ENCODE measurements around the gene AKT3.
A peak's percentile ranks its signal among the peaks of the same experiment; 100 is the strongest.

The AKT3 gene

DNA sequence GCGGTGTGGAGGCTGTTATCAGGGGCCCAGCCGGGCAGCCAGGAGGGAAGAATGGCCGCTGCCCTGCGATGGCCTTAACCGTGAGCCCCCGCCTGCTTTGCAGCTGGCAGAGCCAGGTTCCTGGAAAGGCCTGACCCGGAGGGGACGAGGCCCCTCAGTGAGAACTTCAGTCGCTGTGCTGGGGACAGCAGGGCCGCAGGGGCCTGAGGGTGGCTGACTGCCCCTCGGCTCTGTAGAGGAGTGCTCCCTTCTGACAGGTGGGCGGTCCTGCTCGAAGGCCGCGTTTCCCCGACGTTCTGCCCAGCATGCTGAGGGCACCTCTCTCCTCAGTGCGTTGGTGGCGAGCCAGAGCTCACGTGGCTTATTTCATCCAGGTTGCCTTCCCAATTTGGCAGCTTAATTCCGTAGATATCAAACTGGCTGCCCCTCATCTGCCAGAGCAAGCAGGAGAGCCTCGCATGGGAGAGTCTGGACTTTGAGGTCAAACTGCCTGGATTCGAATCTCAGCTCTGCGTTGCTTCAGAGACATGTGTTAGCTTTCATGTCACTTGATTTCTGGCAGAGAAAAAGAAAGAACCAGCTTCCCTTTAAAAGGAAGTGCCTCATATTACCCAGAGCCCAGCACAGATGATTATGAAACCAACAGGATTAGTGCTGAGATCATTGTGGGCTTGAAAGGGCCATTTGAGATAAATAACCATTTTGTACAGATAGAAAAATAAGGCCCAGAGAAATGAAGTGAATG, 354.4 kb downstream of the AKT3 start:
- TF ChIP-seq CTCF (IDR thresholded peaks at IDR 0.05; ENCODE audit: unreplicated experiment in 3 of 3): no peak
- H3K4me3 Mint-ChIP-seq: no peak overlapping the region
- peak overlapping the region in 2 of 3 experiments; percentile 7 to 55 for H3K27ac Mint-ChIP-seq
- H3K9me3 Mint-ChIP-seq: no peaks in the 10 kb centered on the region
- peaks cover 34% of the 10 kb centered on the region for H3K36me3 Mint-ChIP-seq (ENCODE audit: low read depth)
- no peaks in the 10 kb centered on the region for H3K27me3 Mint-ChIP-seq (ENCODE audit: low read depth)
- H3K4me1 Mint-ChIP-seq: peaks cover 22% of the 10 kb centered on the region

GRCh38 chr1:243494741-243495431, 355.2 kb downstream of the AKT3 start:
- TF ChIP-seq CTCF (IDR thresholded peaks at IDR 0.05; ENCODE audit: unreplicated experiment in 3 of 3): no peak
- H3K9me3 Mint-ChIP-seq: no peaks in the 10 kb centered on the region
- peaks cover 22% of the 10 kb centered on the region for H3K4me1 Mint-ChIP-seq
- H3K27ac Mint-ChIP-seq: no peak overlapping the region
- no peak overlapping the region for H3K4me3 Mint-ChIP-seq
- no peaks in the 10 kb centered on the region for H3K27me3 Mint-ChIP-seq (ENCODE audit: low read depth)
- H3K36me3 Mint-ChIP-seq (ENCODE audit: low read depth): peaks cover 34% of the 10 kb centered on the region

DNA sequence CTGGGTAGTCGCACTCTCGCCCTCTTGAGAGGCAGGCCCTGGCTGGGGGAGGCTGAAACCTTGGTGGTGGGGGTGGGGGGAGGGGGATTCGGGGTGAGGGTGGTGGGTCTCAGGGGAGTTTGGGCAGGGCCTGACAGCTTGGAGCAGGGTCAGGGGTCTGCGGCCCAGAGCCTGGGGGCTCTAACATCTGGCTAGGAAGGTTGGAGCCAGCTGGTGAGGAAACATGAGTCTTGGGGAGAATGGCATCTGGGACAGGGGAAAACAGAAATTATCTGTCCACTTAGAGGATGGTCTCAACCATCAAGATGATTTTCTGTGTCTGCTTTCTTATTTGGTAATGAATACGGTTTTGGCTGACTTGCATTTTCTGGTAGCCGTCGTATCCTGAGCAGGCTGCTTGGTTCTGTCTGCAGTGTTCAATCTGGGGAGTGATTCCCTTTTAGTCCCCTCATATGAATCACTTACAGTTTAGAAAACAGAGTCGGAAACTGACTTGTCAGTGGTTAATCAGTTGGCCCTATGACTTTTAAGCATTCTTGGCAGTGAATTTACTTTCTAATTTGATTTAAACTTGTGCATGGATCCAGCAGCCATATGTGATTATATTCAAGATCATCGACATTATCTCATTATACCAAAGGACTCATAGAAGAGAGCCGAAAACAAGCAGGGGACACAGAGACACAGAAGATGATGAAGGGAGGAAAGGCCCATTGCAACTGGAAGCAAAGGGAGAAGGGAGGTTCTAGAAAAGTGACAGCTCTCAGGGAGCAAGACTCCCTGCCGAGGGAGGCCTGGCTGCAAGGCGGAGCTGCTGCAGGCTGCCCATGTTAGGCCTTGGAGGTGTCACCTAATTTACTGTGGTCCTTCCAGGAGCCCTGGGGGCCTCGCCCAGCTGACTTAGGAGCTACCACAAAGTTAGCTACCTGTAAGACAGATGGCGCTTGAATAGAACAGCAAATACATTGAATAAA, 356.6 kb downstream of the AKT3 start:
- TF ChIP-seq CTCF (IDR thresholded peaks at IDR 0.05; ENCODE audit: unreplicated experiment in 3 of 3): no peak
- Mint-ChIP-seq H3K27me3 (ENCODE audit: low read depth) (no peaks in the 10 kb centered on the region), H3K9me3 (no peaks in the 10 kb centered on the region), H3K36me3 (ENCODE audit: low read depth) (peaks cover 39% of the 10 kb centered on the region), H3K27ac (peak overlapping the region in 2 of 3 experiments; percentile 5 to 12), H3K4me1 (peaks cover 29% of the 10 kb centered on the region), H3K4me3 (no peak overlapping the region)

DNA sequence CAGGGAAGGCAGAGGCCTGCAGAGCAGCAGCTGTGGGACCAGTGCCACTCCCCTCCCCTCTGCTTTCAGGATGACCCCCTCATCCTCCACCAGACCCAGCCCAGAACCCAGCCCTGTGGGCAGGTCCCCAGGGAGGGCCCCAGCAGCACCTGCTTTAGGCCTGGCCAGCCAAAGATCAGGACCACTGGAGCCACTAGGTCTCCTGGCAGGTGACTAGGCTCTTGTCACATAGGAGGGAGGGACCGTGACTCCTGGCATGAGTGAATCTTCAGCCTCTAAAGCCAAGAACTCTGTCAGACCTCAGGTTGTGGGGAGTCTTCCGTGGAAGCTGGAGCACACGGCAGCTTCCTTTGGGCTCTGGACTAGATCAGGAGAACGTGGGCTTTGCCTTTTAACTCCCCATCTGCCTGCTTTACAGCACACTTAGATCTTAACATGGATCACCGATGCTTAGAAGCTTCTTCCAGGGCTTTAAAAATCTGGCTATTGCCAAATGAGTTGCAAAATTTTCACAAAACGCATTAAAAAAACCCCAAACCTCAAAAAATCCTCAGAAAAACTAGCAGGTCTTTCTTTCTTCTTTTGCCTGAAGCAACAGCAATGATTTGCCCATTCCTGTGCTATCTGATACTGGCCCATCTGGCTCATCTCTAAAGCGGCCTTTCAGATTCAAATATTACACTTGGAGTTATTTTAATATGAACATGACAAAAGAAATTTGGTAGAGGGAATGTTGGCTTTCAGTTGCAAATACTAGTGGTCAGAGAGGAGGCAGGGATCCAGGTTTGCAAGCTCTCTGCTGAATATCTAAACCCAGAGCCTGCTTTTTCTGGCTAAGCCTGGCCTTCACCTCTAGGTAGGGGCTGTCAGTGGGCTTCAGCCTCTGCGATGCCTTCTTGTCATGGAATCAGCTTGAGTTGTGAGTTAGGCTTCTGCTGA, 359.0 kb downstream of the AKT3 start:
- no peaks in the 10 kb centered on the region for H3K9me3 Mint-ChIP-seq
- TF ChIP-seq CTCF (IDR thresholded peaks at IDR 0.05; ENCODE audit: unreplicated experiment in 3 of 3): no peak
- H3K27me3 Mint-ChIP-seq (ENCODE audit: low read depth): no peaks in the 10 kb centered on the region
- H3K4me1 Mint-ChIP-seq: peaks cover 24% of the 10 kb centered on the region
- H3K36me3 Mint-ChIP-seq (ENCODE audit: low read depth): peaks cover 27% of the 10 kb centered on the region
- no peak overlapping the region for H3K4me3 Mint-ChIP-seq
- no peak overlapping the region for H3K27ac Mint-ChIP-seq

Measured in nephron (organoid).